Parathyroid adenoma (tissue), 2 donors: ENCODE measurements around the gene DAO.

ENCODE experiments used
- H2AFZ ChIP-seq: fragments of 300-600 bp; sonication (generic); one replicate; pipeline ENCODE4 v1.7.0; 2017; ENCODE audit warnings: antibody characterized with exemption, mild to moderate bottlenecking
- H3K27ac ChIP-seq: fragments of 300-600 bp; sonication (generic); one replicate; pipeline ENCODE4 v1.7.0; 2017
- H3K27me3 ChIP-seq: fragments of 300-600 bp; sonication (generic); one replicate; pipeline ENCODE4 v1.7.0; 2017; ENCODE audit warnings: low read length; ENCODE audit not compliant: control insufficient read depth, insufficient read depth
- H3K36me3 ChIP-seq: fragments of 300-600 bp; sonication (generic); one replicate; pipeline ENCODE4 v1.7.0; 2017; ENCODE audit warnings: low read length; ENCODE audit not compliant: control insufficient read depth, insufficient read depth
- H3K4me1 ChIP-seq: fragments of 300-600 bp; sonication (generic); one replicate; pipeline ENCODE4 v1.7.0; 2017; ENCODE audit warnings: control low read depth
- H3K4me2 ChIP-seq: fragments of 300-600 bp; sonication (generic); one replicate; pipeline ENCODE4 v1.7.0; 2017; ENCODE audit warnings: low read length
- H3K4me3 ChIP-seq: fragments of 300-600 bp; sonication (generic); one replicate; pipeline ENCODE4 v1.7.0; 2017; ENCODE audit warnings: low read depth, low read length
- H3K79me2 ChIP-seq: fragments of 300-600 bp; sonication (generic); one replicate; pipeline ENCODE4 v1.7.0; 2017; ENCODE audit warnings: control low read depth
- H3K9ac ChIP-seq: fragments of 300-600 bp; sonication (generic); one replicate; pipeline ENCODE4 v1.7.0; 2017; ENCODE audit warnings: mild to moderate bottlenecking
- H3K9me3 ChIP-seq: fragments of 300-600 bp; sonication (generic); one replicate; pipeline ENCODE4 v1.7.0; 2017; ENCODE audit warnings: low read length; ENCODE audit not compliant: control insufficient read depth
- CTCF ChIP-seq: fragments of 300-600 bp; sonication (generic); IDR thresholded peaks from one replicate; pipeline ENCODE4 v1.7.0; 2017; ENCODE audit warnings: antibody characterized with exemption, mild to moderate bottlenecking
- donor health status: primary hyperparathyroidism.

Gene DAO

DNA sequence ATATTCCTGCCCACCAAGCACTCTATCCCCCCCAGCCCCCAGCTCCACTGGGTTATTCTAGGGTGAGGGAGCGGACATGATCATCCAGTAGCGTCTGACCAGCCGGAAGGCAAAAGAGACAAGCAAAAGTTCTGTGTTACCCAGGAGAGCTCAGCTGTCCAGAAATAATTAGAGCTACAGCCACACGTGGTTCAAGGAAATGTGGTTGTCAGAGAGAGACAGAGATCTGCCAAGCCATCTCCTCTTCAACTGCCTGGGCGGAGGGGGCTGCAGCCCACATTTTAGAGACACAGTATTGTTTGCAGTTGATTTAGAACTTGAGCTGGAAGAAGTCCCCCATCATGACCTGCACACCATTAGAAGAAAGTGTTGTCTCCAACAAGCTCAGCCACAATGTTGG lies 30.4 kb downstream of the DAO start:
- no peaks in the 10 kb centered on the region for H3K4me1 ChIP-seq
- no peak overlapping the region for H2AFZ ChIP-seq
- no peaks in the 10 kb centered on the region for H3K36me3 ChIP-seq
- H3K9me3 ChIP-seq, result no peaks in the 10 kb centered on the region
- H3K27ac ChIP-seq, result no peak overlapping the region
- H3K4me2 ChIP-seq, result no peak overlapping the region
- H3K9ac ChIP-seq, result no peak overlapping the region
- no peak for TF ChIP-seq CTCF
- no peaks in the 10 kb centered on the region for H3K27me3 ChIP-seq
- no peaks in the 10 kb centered on the region for H3K79me2 ChIP-seq
- H3K4me3 ChIP-seq, result no peak overlapping the region

- Histone ChIP-seq H3K4me2 (no peak overlapping the region), H3K79me2 (no peaks in the 10 kb centered on the region), H3K4me1 (no peaks in the 10 kb centered on the region), H3K27ac (no peak overlapping the region), H2AFZ (no peak overlapping the region), H3K27me3 (no peaks in the 10 kb centered on the region), H3K4me3 (no peak overlapping the region), H3K36me3 (no peaks in the 10 kb centered on the region), H3K9me3 (no peaks in the 10 kb centered on the region), H3K9ac (no peak overlapping the region)
- no peak for TF ChIP-seq CTCF
These were observed 32.0 kb downstream of the DAO start for GRCh38 chr12:108911915-108912314.

DNA sequence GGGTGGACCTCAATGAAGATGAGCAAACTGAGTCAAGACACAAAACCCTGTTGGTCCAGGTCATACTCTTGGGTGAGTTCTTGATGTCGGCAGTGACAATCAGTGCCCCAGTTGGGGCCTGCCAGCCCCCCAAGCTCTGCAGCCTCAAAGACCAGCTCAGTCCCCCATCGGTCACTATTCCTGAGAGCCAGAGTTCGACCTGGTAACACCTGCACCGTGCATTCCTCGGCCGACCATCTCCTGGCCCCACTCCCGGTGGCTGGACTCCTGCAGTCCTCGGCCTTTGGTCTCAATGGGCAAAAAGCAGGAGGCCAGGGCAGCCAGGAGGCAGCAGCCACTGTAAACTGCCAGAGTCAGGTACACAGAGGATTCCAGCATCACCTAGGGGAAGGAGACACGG lies 32.5 kb downstream of the DAO start:
- Histone ChIP-seq H3K36me3 (no peaks in the 10 kb centered on the region), H3K27me3 (no peaks in the 10 kb centered on the region), H3K4me2 (no peak overlapping the region), H2AFZ (no peak overlapping the region), H3K79me2 (no peaks in the 10 kb centered on the region), H3K9me3 (no peaks in the 10 kb centered on the region), H3K4me1 (no peaks in the 10 kb centered on the region), H3K27ac (no peak overlapping the region), H3K9ac (no peak overlapping the region), H3K4me3 (no peak overlapping the region)
- TF ChIP-seq CTCF, result no peak

- H3K9me3 ChIP-seq, result no peaks in the 10 kb centered on the region
- H3K27ac ChIP-seq, result no peak overlapping the region
- no peaks in the 10 kb centered on the region for H3K4me1 ChIP-seq
- no peak for TF ChIP-seq CTCF
- H3K79me2 ChIP-seq, result no peaks in the 10 kb centered on the region
- no peak overlapping the region for H3K4me3 ChIP-seq
- H3K27me3 ChIP-seq, result no peaks in the 10 kb centered on the region
- H3K9ac ChIP-seq, result no peak overlapping the region
- no peak overlapping the region for H3K4me2 ChIP-seq
- H3K36me3 ChIP-seq, result no peaks in the 10 kb centered on the region
- H2AFZ ChIP-seq, result no peak overlapping the region
These were observed 34.2 kb downstream of the DAO start for GRCh38 chr12:108914121-108914531.

GRCh38 chr12:108915632-108916133 lies 35.8 kb downstream of the DAO start:
- no peak for TF ChIP-seq CTCF
- no peaks in the 10 kb centered on the region for H3K4me1 ChIP-seq
- no peak overlapping the region for H2AFZ ChIP-seq
- H3K79me2 ChIP-seq, result no peaks in the 10 kb centered on the region
- no peak overlapping the region for H3K27ac ChIP-seq
- H3K27me3 ChIP-seq, result no peaks in the 10 kb centered on the region
- H3K36me3 ChIP-seq, result no peaks in the 10 kb centered on the region
- H3K9ac ChIP-seq, result no peak overlapping the region
- no peak overlapping the region for H3K4me3 ChIP-seq
- no peak overlapping the region for H3K4me2 ChIP-seq
- H3K9me3 ChIP-seq, result no peaks in the 10 kb centered on the region
